ENCODE data around the gene BCO1. TPM values are rescaled to one million over a fixed set of nuclear protein-coding genes. Genes with fewer than 3 reads are reported as not detected.
A peak's percentile ranks its signal among the peaks of the same experiment; 100 is the strongest.

Gene BCO1
- total RNA-seq, 1 donor from 2014 or later: 2.0 TPM

GRCh38 chr16:81276323-81276722 lies 37.8 kb downstream of the BCO1 start:
- Mint-ChIP-seq H3K4me3 (no peak overlapping the region), H3K27me3 (no peaks in the 10 kb centered on the region)

GRCh38 chr16:81277541-81278080 lies 39.1 kb downstream of the BCO1 start:
- Mint-ChIP-seq H3K36me3 (no peaks in the 10 kb centered on the region), H3K27ac (peak overlapping the region; percentile 97), H3K4me3 (peak overlapping the region; percentile 66), H3K27me3 (no peaks in the 10 kb centered on the region), H3K4me1 (ENCODE audit: unreplicated experiment) (peaks cover 6% of the 10 kb centered on the region), H3K9me3 (peaks cover 4% of the 10 kb centered on the region)
- TF ChIP-seq CTCF (conservative IDR thresholded peaks at IDR 0.05): no peak
- DNase-seq (ENCODE audit: extremely low spot score, unreplicated experiment): no peak

More at GRCh38 chr16:81276323-81276722, 37.8 kb downstream of the BCO1 start:
- Mint-ChIP-seq H3K27ac (peak overlapping the region; percentile 83), H3K36me3 (no peaks in the 10 kb centered on the region), H3K4me1 (ENCODE audit: unreplicated experiment) (peaks cover 6% of the 10 kb centered on the region), H3K9me3 (peaks cover 4% of the 10 kb centered on the region)
- DNase-seq (ENCODE audit: extremely low spot score, unreplicated experiment): no peak
- no peak for TF ChIP-seq CTCF (conservative IDR thresholded peaks at IDR 0.05)

- TF ChIP-seq CTCF (conservative IDR thresholded peaks at IDR 0.05): no peak
These were observed 40.0 kb downstream of the BCO1 start for GRCh38 chr16:81278526-81278925.

GRCh38 chr16:81279392-81279791 lies 40.9 kb downstream of the BCO1 start:
- H3K9me3 Mint-ChIP-seq: peaks cover 4% of the 10 kb centered on the region
- H3K4me3 Mint-ChIP-seq: no peak overlapping the region
- TF ChIP-seq CTCF (conservative IDR thresholded peaks at IDR 0.05): no peak
- no peak for DNase-seq (ENCODE audit: extremely low spot score, unreplicated experiment)
- H3K27ac Mint-ChIP-seq: peak overlapping the region; percentile 97
- no peaks in the 10 kb centered on the region for H3K27me3 Mint-ChIP-seq
- H3K36me3 Mint-ChIP-seq: no peaks in the 10 kb centered on the region
- H3K4me1 Mint-ChIP-seq (ENCODE audit: unreplicated experiment): peaks cover 6% of the 10 kb centered on the region

More at GRCh38 chr16:81278526-81278925, 40.0 kb downstream of the BCO1 start:
- Mint-ChIP-seq H3K27me3 (no peaks in the 10 kb centered on the region), H3K4me1 (ENCODE audit: unreplicated experiment) (peaks cover 6% of the 10 kb centered on the region), H3K4me3 (no peak overlapping the region), H3K27ac (peak overlapping the region; percentile 97), H3K9me3 (peaks cover 4% of the 10 kb centered on the region), H3K36me3 (no peaks in the 10 kb centered on the region)
- DNase-seq (ENCODE audit: extremely low spot score, unreplicated experiment): no peak

GRCh38 chr16:81280393-81280792 lies 41.9 kb downstream of the BCO1 start:
- peak overlapping the region; percentile 57 for H3K4me3 Mint-ChIP-seq
- H3K27ac Mint-ChIP-seq: peak overlapping the region; percentile 76
- H3K36me3 Mint-ChIP-seq: no peaks in the 10 kb centered on the region
- DNase-seq (ENCODE audit: extremely low spot score, unreplicated experiment): no peak
- no peaks in the 10 kb centered on the region for H3K27me3 Mint-ChIP-seq
- peaks cover 6% of the 10 kb centered on the region for H3K4me1 Mint-ChIP-seq (ENCODE audit: unreplicated experiment)
- no peak for TF ChIP-seq CTCF (conservative IDR thresholded peaks at IDR 0.05)
- peaks cover 4% of the 10 kb centered on the region for H3K9me3 Mint-ChIP-seq

Data from type B pancreatic cell (in vitro differentiated cells).